Mesothelial cell of epicardium (in vitro differentiated cells): ENCODE results near the gene MAMLD1. TPM values are rescaled to one million over a fixed set of nuclear protein-coding genes. Genes with fewer than 3 reads are reported as not detected.
"Not testable (repeated sequence)": the region's sequence is repeated elsewhere in the genome, so short reads cannot be mapped to it uniquely, and the experiment has no call there.

Experiments
- DNase-seq, 2 experiments: peaks; one replicate each; pipeline ENCODE4 v3.0.0; 2021; ENCODE audit warnings: low spot score in 2 of 2; ENCODE audit not compliant: unreplicated experiment in 2 of 2
- H3K27ac Mint-ChIP-seq: 2 replicates; pipeline ENCODE4 v1.8.0; 2021; ENCODE audit warnings: mixed read lengths
- H3K27me3 Mint-ChIP-seq: 2 replicates; pipeline ENCODE4 v1.8.0; 2021; ENCODE audit warnings: low read depth, mixed read lengths
- H3K36me3 Mint-ChIP-seq: 2 replicates; pipeline ENCODE4 v1.8.0; 2021; ENCODE audit warnings: mixed read lengths
- H3K4me1 Mint-ChIP-seq: 2 replicates; pipeline ENCODE4 v1.8.0; 2021; ENCODE audit warnings: mixed read lengths
- H3K4me3 Mint-ChIP-seq: 2 replicates; pipeline ENCODE4 v1.8.0; 2021; ENCODE audit warnings: mild to moderate bottlenecking, moderate library complexity, mixed read lengths
- H3K9me3 Mint-ChIP-seq: 2 replicates; pipeline ENCODE4 v1.8.0; 2021; ENCODE audit warnings: mixed read lengths
- CTCF ChIP-seq: fragments of 200-600 bp; sonication (generic); IDR thresholded peaks from one replicate; pipeline ENCODE4 v1.5.0; 2021; ENCODE audit warnings: antibody characterized with exemption; ENCODE audit not compliant: unreplicated experiment
- total RNA-seq: library from RNA; stranded (reverse); gene quantifications from 3 replicates; pipeline ENCODE4 v1.2.1, GENCODE V29; 2021

The MAMLD1 gene
- total RNA-seq, 1 donor from 2014 or later, result 1.4 TPM

DNA sequence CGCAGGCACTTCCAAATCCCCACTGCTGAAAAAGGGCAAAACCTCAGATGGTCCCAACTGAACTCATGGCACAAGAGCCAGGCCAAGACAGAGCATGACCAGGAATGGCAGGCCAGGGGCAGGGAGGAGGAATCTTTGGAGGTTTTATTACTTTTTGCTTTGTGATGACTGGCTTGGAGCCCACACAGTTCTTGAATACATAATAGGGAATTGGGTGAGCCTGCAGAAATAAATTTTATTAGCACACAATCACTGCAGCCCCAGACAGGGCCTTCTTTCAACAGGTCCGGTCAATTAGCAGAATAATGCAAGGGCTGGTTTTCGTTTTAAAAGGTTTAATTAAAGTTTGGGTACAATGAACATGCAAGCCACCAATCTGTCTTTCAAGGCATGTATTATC lies 23.4 kb upstream of the MAMLD1 start:
- H3K27me3 Mint-ChIP-seq, result peaks cover 3% of the 10 kb centered on the region
- no peak for TF ChIP-seq CTCF
- H3K4me3 Mint-ChIP-seq, result no peak overlapping the region
- no peak for DNase-seq
- H3K9me3 Mint-ChIP-seq, result peaks cover 4% of the 10 kb centered on the region
- H3K27ac Mint-ChIP-seq, result no peak overlapping the region
- no peaks in the 10 kb centered on the region for H3K36me3 Mint-ChIP-seq
- H3K4me1 Mint-ChIP-seq, result peaks cover 2% of the 10 kb centered on the region

DNA sequence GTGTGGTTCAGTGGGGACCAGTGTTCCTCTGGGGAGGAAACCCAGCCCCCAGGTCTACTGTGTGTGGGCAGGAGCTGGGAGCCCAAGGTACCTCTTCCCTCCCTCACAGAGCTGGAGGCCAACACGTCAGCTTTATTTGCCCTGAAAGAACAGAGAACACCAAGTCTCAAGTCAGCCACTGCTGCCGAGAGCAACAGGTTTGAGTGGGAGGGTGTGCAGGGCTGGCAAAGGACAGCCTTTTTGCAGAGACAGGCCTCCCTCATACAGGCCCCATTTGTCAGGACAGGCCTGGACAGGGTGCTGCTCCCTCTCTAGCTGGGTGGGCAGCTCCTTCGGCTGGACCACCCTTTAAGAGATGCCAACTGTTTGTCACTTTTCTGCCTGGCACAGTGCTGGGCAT lies 22.8 kb upstream of the MAMLD1 start:
- not testable (repeated sequence) for DNase-seq, H3K36me3 Mint-ChIP-seq, H3K4me3 Mint-ChIP-seq, H3K27ac Mint-ChIP-seq, H3K9me3 Mint-ChIP-seq, H3K4me1 Mint-ChIP-seq, H3K27me3 Mint-ChIP-seq

- DNase-seq, result no peak
- no peak overlapping the region for H3K27ac Mint-ChIP-seq
- H3K9me3 Mint-ChIP-seq, result peaks cover 9% of the 10 kb centered on the region
- TF ChIP-seq CTCF, result no peak
- H3K36me3 Mint-ChIP-seq, result no peaks in the 10 kb centered on the region
- H3K4me3 Mint-ChIP-seq, result no peak overlapping the region
- H3K4me1 Mint-ChIP-seq, result peaks cover 14% of the 10 kb centered on the region
- peaks cover 8% of the 10 kb centered on the region for H3K27me3 Mint-ChIP-seq
These were observed 15.6 kb upstream of the MAMLD1 start for GRCh38 chrX:150347471-150347870.

- peaks cover 8% of the 10 kb centered on the region for H3K27me3 Mint-ChIP-seq
- H3K4me1 Mint-ChIP-seq, result peaks cover 14% of the 10 kb centered on the region
- no peak overlapping the region for H3K4me3 Mint-ChIP-seq
- DNase-seq, result no peak
- H3K9me3 Mint-ChIP-seq, result peaks cover 9% of the 10 kb centered on the region
- TF ChIP-seq CTCF, result no peak
- no peak overlapping the region for H3K27ac Mint-ChIP-seq
- H3K36me3 Mint-ChIP-seq, result no peaks in the 10 kb centered on the region
These were observed 14.8 kb upstream of the MAMLD1 start for GRCh38 chrX:150348365-150348764.

DNA sequence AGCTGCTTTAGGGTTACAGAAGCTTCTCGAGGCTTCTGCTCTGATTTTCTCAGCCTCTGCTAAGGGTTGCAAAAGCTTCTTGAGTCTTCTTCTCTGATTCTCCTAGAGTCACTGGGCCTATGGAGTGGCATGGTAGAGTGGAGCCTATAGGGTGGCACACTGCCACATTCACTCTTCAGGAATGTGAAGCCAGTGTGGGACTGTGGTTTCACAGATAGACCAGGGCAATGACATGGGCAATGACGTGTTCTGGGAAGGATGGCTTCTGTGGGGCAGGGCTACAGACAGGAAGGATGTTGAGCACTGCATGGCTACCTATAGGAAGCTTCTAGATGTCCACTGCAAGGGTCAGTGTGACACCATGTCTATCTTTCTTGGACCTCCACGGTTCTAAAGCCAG lies 11.0 kb upstream of the MAMLD1 start:
- H3K27ac Mint-ChIP-seq, result no peak overlapping the region
- H3K4me1 Mint-ChIP-seq, result peaks cover 11% of the 10 kb centered on the region
- TF ChIP-seq CTCF, result no peak
- peaks cover 9% of the 10 kb centered on the region for H3K9me3 Mint-ChIP-seq
- no peak for DNase-seq
- H3K36me3 Mint-ChIP-seq, result no peaks in the 10 kb centered on the region
- H3K27me3 Mint-ChIP-seq, result peaks cover 11% of the 10 kb centered on the region
- no peak overlapping the region for H3K4me3 Mint-ChIP-seq

GRCh38 chrX:150352581-150352980 lies 10.5 kb upstream of the MAMLD1 start:
- TF ChIP-seq CTCF, result no peak
- H3K36me3 Mint-ChIP-seq, result no peaks in the 10 kb centered on the region
- H3K4me3 Mint-ChIP-seq, result no peak overlapping the region
- H3K27me3 Mint-ChIP-seq, result peaks cover 16% of the 10 kb centered on the region
- H3K9me3 Mint-ChIP-seq, result peaks cover 9% of the 10 kb centered on the region
- no peak overlapping the region for H3K27ac Mint-ChIP-seq
- DNase-seq, result no peak
- peaks cover 11% of the 10 kb centered on the region for H3K4me1 Mint-ChIP-seq
